DND-41 (cell line): Measurements from ENCODE around the gene GDNF.

Experiments
- EZH2 ChIP-seq: IDR thresholded peaks from 3 replicates; pipeline ENCODE4 v1.6.1; 2012; ENCODE audit warnings: borderline replicate concordance, low read depth, mild to moderate bottlenecking, moderate library complexity, low read length, inconsistent platforms; ENCODE audit not compliant: severe bottlenecking
- TF ChIP-seq, protein P1 (sequence below): IDR thresholded peaks from 2 replicates; pipeline ENCODE4 v1.5.1; 2012; ENCODE audit warnings: borderline replicate concordance, low read length, moderate library complexity, mild to moderate bottlenecking; ENCODE audit not compliant: poor library complexity, severe bottlenecking; ENCODE audit errors: extremely low read depth

GRCh38 chr5:37769108-37769507 is 70.7 kb downstream of the GDNF start:
- TF ChIP-seq, protein P1, sequence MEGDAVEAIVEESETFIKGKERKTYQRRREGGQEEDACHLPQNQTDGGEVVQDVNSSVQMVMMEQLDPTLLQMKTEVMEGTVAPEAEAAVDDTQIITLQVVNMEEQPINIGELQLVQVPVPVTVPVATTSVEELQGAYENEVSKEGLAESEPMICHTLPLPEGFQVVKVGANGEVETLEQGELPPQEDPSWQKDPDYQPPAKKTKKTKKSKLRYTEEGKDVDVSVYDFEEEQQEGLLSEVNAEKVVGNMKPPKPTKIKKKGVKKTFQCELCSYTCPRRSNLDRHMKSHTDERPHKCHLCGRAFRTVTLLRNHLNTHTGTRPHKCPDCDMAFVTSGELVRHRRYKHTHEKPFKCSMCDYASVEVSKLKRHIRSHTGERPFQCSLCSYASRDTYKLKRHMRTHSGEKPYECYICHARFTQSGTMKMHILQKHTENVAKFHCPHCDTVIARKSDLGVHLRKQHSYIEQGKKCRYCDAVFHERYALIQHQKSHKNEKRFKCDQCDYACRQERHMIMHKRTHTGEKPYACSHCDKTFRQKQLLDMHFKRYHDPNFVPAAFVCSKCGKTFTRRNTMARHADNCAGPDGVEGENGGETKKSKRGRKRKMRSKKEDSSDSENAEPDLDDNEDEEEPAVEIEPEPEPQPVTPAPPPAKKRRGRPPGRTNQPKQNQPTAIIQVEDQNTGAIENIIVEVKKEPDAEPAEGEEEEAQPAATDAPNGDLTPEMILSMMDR: no peak
- no peak for TF ChIP-seq EZH2
